Activated T-cell treated with anti-CD3 and anti-CD28 coated beads, Interleukin-2, amount 50 U/mL, for 24 hours (primary cell): ENCODE measurements around the gene RNH1.

ENCODE experiments used
- DNase-seq: peaks from one replicate; pipeline ENCODE4 v3.0.0-alpha.2; 2020
- H3K27ac Mint-ChIP-seq: 2 replicates; pipeline ENCODE4 v1.8.0; 2020; ENCODE audit warnings: mild to moderate bottlenecking, mixed read lengths
- H3K27me3 Mint-ChIP-seq: 2 replicates; pipeline ENCODE4 v1.8.0; 2020; ENCODE audit warnings: mixed read lengths
- H3K36me3 Mint-ChIP-seq: 2 replicates; pipeline ENCODE4 v1.8.0; 2020; ENCODE audit warnings: low read depth, mixed read lengths
- H3K4me1 Mint-ChIP-seq: 2 replicates; pipeline ENCODE4 v1.8.0; 2020; ENCODE audit warnings: low read depth, mixed read lengths
- H3K4me3 Mint-ChIP-seq: 2 replicates; pipeline ENCODE4 v1.8.0; 2020; ENCODE audit warnings: mild to moderate bottlenecking, moderate library complexity, mixed read lengths
- H3K9me3 Mint-ChIP-seq: 2 replicates; pipeline ENCODE4 v1.8.0; 2020; ENCODE audit warnings: mixed read lengths

The RNH1 gene

DNA sequence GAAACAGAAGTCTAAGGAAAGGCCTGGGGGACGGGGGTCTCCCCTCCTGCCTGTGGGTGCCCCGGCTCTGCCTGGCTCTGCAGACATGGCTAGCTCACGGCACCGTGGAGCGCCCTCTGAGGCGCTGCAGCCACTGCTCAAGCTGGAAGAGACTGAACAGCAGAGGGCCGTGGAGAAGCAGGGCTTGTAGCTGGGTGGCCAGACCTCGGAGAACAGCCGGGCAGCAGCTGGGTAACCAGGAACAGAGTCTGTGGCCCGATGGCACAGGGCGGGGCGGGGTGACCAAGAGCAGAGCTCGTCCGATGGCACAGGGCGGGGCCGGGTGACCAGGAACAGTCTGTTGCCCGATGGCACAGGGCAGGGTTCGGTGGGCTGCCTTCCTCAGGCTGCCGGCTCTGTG, 18.1 kb downstream of the RNH1 start:
- H3K4me3 Mint-ChIP-seq = no peak overlapping the region
- H3K4me1 Mint-ChIP-seq = no peaks in the 10 kb centered on the region
- peaks cover 41% of the 10 kb centered on the region for H3K36me3 Mint-ChIP-seq
- H3K9me3 Mint-ChIP-seq = no peaks in the 10 kb centered on the region
- no peak overlapping the region for H3K27ac Mint-ChIP-seq
- H3K27me3 Mint-ChIP-seq = no peaks in the 10 kb centered on the region
- DNase-seq = no peak

DNA sequence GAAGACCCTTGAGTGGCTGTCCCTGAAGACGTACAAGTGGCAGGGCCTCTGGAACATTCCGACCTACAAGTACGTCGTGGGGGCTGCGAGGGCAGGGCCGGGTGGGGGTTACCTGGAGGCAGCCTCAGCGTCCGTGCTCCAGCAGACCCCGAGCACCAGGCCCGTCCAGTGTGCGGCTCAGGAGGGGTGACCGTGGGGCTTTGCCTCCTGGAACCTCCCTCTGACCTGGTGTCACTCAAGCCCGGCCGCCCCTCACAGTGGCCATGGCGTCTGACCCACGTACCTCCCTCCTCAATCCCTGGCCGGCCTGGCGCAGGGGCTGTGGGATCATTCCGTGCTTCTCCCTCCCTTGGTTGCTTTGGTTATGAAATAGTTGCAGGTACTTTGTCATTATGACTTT, 18.5 kb downstream of the RNH1 start:
- Mint-ChIP-seq H3K27ac (no peak overlapping the region), H3K4me1 (no peaks in the 10 kb centered on the region), H3K27me3 (no peaks in the 10 kb centered on the region), H3K9me3 (no peaks in the 10 kb centered on the region), H3K36me3 (peaks cover 39% of the 10 kb centered on the region), H3K4me3 (no peak overlapping the region)
- DNase-seq = no peak

DNA sequence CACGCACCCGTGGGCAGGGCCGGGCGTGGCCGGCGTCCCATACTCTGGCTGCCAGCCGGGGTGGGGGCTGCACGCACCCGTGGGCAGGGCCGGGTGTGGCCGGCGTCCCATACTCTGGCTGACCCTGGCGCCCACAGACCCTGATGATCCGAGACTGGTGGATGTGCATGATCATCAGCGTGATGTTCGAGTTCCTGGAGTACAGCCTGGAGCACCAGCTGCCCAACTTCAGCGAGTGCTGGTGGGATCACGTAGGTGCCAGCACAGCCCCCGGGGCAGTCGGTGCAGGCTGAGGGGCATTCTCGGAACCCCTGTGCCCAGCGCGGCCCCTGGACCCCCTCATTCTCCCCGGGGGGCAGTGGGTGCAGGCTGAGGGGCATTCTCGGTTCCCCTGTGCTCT, 19.0 kb downstream of the RNH1 start:
- H3K9me3 Mint-ChIP-seq = no peaks in the 10 kb centered on the region
- H3K27ac Mint-ChIP-seq = no peak overlapping the region
- no peaks in the 10 kb centered on the region for H3K27me3 Mint-ChIP-seq
- peaks cover 34% of the 10 kb centered on the region for H3K36me3 Mint-ChIP-seq
- H3K4me3 Mint-ChIP-seq = no peak overlapping the region
- no peak for DNase-seq
- no peaks in the 10 kb centered on the region for H3K4me1 Mint-ChIP-seq

DNA sequence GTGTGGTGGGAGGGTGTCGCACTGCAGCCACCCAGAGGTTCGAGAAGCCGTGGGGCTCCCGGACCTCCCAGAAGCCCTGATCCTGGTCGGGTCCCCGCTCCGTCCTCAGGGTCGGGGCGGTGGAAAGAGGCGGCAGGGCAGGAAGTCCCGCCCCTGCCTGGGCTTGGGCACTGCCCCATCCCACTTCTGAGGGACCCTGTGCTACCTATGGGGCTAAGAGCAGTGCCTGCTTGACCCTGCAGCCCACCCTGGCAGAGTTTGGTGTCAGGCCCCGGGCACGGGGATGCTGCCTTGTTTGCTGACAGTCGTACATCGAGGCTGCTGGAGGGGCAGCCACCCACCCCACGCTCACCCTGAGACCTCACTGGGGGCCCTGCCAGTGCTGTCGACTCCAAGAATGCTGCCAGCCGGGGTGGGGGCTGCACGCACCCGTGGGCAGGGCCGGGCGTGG, 19.4 kb downstream of the RNH1 start:
- DNase-seq = no peak
- peaks cover 30% of the 10 kb centered on the region for H3K36me3 Mint-ChIP-seq
- no peaks in the 10 kb centered on the region for H3K9me3 Mint-ChIP-seq
- H3K27ac Mint-ChIP-seq = no peak overlapping the region
- no peaks in the 10 kb centered on the region for H3K4me1 Mint-ChIP-seq
- H3K4me3 Mint-ChIP-seq = no peak overlapping the region
- H3K27me3 Mint-ChIP-seq = no peaks in the 10 kb centered on the region

DNA sequence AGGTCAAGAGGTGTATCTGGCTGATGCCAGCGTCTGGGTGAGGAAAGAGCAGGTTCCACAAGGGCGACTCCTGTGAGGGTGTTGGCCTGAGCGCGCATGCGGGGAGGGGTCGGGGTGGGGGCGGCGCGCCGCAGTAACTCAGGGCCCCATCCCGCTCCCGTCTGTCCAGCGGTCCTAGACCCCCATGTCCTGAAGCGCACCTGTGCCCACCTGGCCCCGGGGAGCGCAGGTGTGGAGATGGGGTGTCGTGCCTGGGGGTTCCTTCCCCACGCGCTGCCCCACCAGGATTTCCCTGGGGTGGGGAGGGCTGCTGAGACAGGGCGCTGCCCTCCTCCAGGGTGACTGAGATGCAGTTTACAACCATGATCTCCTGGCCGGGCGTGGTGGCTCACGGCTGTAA, 20.9 kb downstream of the RNH1 start:
- H3K4me3 Mint-ChIP-seq = no peak overlapping the region

DNA sequence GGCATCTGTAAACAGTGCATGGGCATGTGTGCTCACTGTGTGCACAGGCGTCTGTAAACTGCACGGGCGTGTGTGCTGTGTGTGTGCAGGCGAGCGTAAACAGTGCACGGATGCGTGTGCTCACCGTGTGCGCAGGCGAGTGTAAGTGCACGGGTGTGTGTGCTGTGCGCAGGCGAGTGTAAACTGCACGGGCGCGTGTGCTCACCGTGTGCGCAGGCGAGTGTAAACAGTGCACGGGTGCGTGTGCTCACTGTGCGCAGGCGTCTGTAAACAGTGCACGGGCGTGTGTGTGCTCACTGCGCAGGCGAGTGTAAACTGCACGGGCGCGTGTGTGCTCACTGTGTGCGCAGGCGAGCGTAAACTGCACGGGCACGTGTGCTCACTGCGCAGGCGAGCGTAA, 22.4 kb downstream of the RNH1 start:
- DNase-seq = no peak
- no peaks in the 10 kb centered on the region for H3K4me1 Mint-ChIP-seq
- H3K27me3 Mint-ChIP-seq = no peaks in the 10 kb centered on the region
- peaks cover 17% of the 10 kb centered on the region for H3K36me3 Mint-ChIP-seq
- H3K4me3 Mint-ChIP-seq = no peak overlapping the region
- no peaks in the 10 kb centered on the region for H3K9me3 Mint-ChIP-seq
- H3K27ac Mint-ChIP-seq = no peak overlapping the region

More for the DNA sequence above, 20.9 kb downstream of the RNH1 start:
- no peak overlapping the region for H3K27ac Mint-ChIP-seq
- H3K9me3 Mint-ChIP-seq = no peaks in the 10 kb centered on the region
- H3K36me3 Mint-ChIP-seq = peaks cover 22% of the 10 kb centered on the region
- DNase-seq = no peak
- H3K4me1 Mint-ChIP-seq = no peaks in the 10 kb centered on the region
- no peaks in the 10 kb centered on the region for H3K27me3 Mint-ChIP-seq

DNA sequence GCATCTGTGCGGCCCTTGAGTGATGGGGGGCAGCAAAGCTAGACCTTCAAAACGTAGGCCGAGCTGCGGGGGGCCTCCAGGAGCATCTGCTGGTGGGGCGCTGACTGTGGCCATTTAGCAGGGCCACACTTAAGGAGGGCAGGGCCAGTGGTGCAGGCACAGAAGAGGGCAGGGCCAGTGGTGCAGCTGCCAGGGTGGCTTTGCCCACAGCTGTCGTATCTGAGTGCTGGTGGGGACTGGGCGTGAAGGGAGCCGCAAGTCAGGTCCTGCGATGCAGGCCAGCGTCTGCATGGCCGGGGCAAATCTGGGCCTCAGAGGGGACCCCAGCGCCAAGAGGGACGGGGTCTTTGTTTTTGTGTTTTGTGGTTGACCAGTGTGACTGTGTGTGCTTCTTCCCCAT, 27.7 kb downstream of the RNH1 start:
- no peaks in the 10 kb centered on the region for H3K4me1 Mint-ChIP-seq
- no peak overlapping the region for H3K27ac Mint-ChIP-seq
- peaks cover 13% of the 10 kb centered on the region for H3K36me3 Mint-ChIP-seq
- DNase-seq = no peak
- no peaks in the 10 kb centered on the region for H3K27me3 Mint-ChIP-seq
- H3K4me3 Mint-ChIP-seq = no peak overlapping the region
- no peaks in the 10 kb centered on the region for H3K9me3 Mint-ChIP-seq

DNA sequence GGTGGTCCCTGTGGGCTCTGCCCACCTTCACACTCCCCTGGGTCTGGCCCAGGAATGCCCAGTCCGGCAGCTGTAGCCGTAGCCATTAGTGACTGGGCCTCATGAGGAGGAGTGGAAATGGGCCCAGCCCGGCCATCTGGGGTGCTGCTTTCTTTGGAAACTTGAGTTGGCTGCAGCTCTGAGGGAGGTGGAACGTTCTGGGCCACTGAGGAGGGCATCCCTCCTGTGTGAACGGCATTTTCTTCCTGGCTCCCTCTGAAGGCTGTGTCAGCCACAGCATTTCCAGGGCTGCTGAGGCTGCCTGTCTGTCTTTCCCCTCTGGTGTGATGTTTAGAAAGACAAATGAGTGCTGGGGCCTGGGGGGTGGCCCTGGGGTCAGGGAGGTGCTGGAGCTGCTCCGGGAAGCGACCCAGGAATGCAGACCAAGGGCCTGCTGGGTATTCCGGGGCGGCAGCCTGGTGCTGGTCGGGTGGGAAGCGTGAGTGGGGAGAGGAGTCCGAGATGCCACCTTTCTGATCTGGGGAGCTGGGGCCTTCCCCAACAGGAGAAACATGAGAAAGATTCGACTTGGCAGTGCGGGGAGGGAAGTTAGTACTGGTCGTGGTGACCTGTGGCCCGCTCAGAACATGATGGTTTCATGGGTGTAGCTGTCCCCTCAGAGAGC, 29.9 kb downstream of the RNH1 start:
- Mint-ChIP-seq H3K9me3 (no peaks in the 10 kb centered on the region), H3K36me3 (peaks cover 13% of the 10 kb centered on the region)

DNA sequence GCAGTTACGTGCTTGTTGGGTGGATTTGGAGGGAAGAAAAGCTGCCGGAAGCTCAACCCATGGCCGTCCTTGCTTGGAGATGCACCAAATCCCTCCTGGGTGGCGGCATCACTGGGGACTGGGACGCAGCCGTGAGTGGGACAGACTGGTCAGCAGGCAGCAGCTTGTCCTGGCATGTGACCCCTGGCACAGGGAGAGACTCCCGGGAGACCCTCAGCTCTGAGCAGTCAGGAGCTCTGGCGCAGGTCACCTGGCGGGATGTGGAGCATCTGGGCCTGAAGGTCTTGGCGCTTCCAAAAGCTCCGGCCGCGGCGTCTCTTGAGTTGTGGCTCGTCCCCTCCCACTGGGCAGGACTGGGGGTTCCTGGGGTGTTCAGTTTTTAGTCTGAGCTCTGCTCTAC, 30.6 kb downstream of the RNH1 start:
- DNase-seq = no peak
- Mint-ChIP-seq H3K27ac (no peak overlapping the region), H3K36me3 (peaks cover 11% of the 10 kb centered on the region)

More for the DNA sequence above, 29.9 kb downstream of the RNH1 start:
- no peak for DNase-seq
- no peak overlapping the region for H3K4me3 Mint-ChIP-seq
- H3K27me3 Mint-ChIP-seq = no peaks in the 10 kb centered on the region
- H3K27ac Mint-ChIP-seq = no peak overlapping the region
- H3K4me1 Mint-ChIP-seq = no peaks in the 10 kb centered on the region

DNA sequence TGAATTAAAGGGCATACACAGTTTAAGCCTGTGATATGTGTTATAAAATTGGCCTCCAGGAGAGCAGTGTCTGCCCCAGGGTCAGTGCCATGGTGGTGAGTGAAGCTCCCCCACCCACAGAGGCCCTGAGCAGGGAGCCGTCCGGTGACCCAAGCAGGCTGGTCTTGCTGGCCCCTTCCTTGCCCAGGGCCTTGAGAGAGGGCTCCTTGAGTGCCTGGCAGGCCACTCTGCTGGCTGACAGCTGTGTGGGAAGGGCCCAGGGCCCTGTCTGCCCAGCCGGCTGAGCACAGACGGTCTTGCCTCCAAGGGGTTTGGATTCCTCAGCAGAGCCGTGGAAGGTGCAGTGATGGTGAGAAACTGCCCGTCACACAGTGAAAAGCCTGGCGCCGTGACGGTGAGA, 31.1 kb downstream of the RNH1 start:
- DNase-seq = no peak
- Mint-ChIP-seq H3K27ac (no peak overlapping the region), H3K4me1 (no peaks in the 10 kb centered on the region), H3K4me3 (no peak overlapping the region), H3K36me3 (peaks cover 8% of the 10 kb centered on the region), H3K9me3 (no peaks in the 10 kb centered on the region), H3K27me3 (no peaks in the 10 kb centered on the region)

More for the DNA sequence above, 30.6 kb downstream of the RNH1 start:
- Mint-ChIP-seq H3K9me3 (no peaks in the 10 kb centered on the region), H3K27me3 (no peaks in the 10 kb centered on the region), H3K4me3 (no peak overlapping the region), H3K4me1 (no peaks in the 10 kb centered on the region)

DNA sequence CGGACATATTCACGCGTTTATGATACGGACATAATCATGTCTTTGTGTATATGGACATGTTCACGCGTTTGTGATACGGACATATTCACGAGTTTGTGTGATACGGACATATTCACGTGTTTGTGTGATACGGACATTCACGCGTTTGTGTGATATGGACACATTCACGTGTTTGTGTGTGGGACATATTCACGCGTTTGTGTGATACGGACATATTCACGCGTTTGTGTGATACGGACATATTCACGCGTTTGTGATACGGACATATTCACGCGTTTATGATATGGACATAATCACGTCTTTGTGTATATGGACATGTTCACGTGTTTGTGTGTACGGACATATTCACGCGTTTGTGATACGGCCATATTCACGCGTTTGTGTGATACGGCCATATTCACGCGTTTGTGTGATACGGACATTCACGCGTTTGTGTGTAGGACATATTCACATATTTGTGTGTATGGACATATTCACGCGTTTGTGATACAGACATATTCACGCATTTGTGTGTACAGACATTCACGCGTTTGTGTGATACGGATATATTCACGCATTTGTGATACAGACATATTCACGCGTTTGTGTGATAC, 32.0 kb downstream of the RNH1 start:
- DNase-seq = no peak
- Mint-ChIP-seq H3K36me3 (peaks cover 5% of the 10 kb centered on the region), H3K4me1 (no peaks in the 10 kb centered on the region), H3K27me3 (no peaks in the 10 kb centered on the region), H3K27ac (no peak overlapping the region), H3K9me3 (no peaks in the 10 kb centered on the region), H3K4me3 (no peak overlapping the region)

DNA sequence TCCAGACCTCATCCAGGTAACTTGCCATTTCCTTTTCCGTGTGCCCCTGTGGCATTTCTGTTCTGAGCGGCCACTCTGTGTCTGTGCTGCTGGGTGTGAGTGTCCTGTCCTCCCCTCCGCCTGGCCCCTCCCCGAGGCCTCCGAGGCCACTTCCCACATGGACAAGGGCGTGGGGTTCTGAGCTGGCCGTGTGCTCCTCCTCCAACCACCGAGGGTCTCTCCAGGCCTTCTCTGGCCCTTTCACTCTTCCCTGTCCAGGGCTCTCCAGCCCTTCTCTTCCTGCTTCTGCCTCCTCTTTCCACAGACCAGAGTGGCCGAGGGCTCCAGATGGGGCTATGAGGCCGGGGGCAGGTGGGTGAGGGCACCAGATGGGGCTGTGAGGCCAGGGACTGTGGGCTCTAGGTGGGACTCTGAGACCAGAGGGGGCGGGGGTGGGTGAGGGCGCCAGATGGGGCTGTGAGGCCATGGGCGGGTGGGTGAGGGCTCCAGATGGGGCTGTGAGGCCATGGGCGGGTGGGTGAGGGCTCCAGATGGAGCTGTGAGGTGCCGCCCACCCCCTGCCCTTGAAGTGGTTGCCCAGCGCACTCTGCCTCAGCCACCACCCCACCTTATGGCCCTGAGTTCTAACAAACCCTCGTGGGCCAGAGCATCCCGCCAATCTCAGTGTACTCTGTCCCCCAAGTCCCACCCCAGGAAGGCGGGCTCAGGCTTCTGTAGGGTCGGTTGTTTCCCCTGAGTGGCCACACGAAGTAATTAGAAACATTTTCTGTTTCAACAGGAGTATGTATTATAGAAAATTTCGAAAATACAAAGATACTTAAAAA, 32.9 kb downstream of the RNH1 start:
- Mint-ChIP-seq H3K9me3 (no peaks in the 10 kb centered on the region), H3K27me3 (no peaks in the 10 kb centered on the region), H3K27ac (no peak overlapping the region), H3K36me3 (no peaks in the 10 kb centered on the region), H3K4me3 (no peak overlapping the region), H3K4me1 (no peaks in the 10 kb centered on the region)
- DNase-seq = no peak

DNA sequence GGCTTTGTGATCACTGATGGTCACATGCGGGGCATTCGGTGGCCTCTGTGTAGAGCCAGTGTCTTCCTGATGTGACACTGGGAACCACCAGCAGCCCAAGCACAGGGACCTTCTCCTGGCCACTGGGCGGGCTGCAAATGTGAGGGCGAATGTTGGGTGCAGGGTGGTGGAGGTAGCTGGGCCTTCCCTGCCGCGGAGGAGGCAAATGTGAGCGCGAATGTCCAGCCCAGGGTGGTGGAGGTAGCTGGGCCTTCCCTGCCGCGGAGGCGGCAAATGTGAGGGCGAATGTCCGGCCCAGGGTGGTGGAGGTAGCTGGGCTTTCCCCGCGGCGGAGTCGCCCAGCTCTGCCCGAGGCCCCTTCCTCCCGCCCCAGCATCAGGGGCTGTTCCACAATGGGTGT, 33.6 kb downstream of the RNH1 start:
- Mint-ChIP-seq H3K9me3 (no peaks in the 10 kb centered on the region), H3K27me3 (no peaks in the 10 kb centered on the region), H3K27ac (no peak overlapping the region), H3K4me3 (no peak overlapping the region), H3K36me3 (no peaks in the 10 kb centered on the region), H3K4me1 (no peaks in the 10 kb centered on the region)
- DNase-seq = no peak

DNA sequence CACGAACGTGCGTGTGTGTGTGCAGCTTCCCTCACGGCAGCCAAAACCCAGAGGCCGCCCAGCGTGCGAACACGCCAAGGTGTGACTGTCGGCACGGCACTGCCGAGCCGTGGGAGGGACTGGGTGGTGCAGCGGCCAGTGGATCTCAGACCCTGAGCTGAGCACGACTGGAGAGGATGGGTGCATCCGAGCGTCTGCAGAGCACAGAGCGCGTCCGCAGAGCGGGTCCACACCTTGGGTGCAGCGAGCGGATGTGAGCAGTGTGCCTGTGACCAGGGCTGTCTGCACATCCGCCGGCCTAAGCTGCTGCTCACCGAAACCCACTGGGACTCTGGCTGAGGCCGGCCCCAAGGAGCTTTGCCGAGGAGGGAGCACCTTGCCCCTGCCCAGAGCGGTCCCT, 34.2 kb downstream of the RNH1 start:
- H3K4me3 Mint-ChIP-seq = no peak overlapping the region
- H3K9me3 Mint-ChIP-seq = no peaks in the 10 kb centered on the region
- DNase-seq = no peak
- no peaks in the 10 kb centered on the region for H3K4me1 Mint-ChIP-seq
- H3K27ac Mint-ChIP-seq = no peak overlapping the region
- H3K27me3 Mint-ChIP-seq = no peaks in the 10 kb centered on the region
- no peaks in the 10 kb centered on the region for H3K36me3 Mint-ChIP-seq

DNA sequence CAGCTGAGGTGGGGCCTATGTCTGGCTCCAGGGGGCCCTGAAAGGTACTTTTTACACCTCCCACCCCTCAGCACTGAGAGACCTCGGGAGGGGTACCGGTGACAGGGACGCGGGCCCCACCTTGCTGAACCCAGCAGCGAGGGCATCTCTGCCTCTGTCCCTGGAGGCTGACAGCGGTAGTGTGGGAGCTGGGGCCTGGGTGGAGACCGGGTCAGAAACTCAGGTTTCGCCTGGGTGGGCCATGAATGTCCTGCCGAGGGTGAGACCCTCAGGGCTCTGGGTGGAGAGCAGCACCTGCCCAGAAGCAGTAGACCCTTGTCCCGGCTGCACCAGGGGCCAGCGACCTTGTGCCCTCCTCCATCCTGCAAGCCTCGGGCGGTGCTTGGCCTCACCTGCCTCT, 34.8 kb downstream of the RNH1 start:
- Mint-ChIP-seq H3K27me3 (no peaks in the 10 kb centered on the region), H3K4me3 (no peak overlapping the region), H3K27ac (no peak overlapping the region), H3K36me3 (peaks cover 1% of the 10 kb centered on the region), H3K4me1 (no peaks in the 10 kb centered on the region), H3K9me3 (no peaks in the 10 kb centered on the region)
- no peak for DNase-seq
